Hypothalamus (tissue), 51 donors: ENCODE results near the gene WSCD1.

Experiments used
- DNase-seq, 51 donors: peaks; one replicate each; lab custom pipeline; 2025; lab: John Stamatoyannopoulos, UW

The WSCD1 gene

DNA sequence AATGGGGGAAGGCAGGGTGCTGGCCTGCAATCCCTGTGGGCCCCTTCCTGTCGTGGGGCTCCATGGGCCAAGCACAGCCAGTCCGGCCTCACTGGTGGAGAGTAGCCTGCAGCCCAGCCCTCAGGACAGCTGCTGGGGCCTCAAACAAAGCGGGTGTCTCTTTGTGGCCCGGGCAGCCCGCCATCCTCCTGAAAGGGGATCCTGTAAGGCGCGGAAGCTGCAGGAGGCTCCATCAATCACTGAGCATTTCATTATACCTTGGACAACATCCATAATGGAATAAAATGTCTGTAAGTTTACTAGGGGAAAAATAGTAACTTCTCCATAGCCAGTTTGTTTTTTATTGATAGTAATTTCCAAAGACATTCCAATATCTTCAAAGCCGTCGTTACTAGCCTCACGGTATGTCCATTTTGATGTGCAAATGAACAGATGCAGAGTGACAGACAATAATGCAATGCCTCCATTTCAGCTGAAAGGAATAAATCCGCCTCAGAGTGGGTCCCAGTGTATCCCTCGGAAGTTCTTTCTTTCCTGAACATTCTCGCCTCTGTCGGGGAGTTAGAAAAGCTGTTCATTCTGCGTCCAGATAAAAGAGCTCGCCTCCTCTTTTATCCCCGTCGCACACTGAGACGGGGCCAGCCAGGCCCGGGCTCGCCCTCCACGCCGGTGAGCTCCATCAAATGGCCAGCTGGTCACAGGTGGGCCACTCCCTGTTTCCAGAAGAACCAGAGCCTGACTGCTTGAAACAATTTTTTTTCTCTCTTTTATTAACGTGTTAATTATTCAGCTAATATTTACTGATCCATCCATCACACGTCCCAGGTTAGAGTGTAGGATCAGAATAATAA lies 14.4 kb downstream of the WSCD1 start:
- DNase-seq, result peak in 49 of 51 donors; percentile 7 to 97 (median 78)

DNA sequence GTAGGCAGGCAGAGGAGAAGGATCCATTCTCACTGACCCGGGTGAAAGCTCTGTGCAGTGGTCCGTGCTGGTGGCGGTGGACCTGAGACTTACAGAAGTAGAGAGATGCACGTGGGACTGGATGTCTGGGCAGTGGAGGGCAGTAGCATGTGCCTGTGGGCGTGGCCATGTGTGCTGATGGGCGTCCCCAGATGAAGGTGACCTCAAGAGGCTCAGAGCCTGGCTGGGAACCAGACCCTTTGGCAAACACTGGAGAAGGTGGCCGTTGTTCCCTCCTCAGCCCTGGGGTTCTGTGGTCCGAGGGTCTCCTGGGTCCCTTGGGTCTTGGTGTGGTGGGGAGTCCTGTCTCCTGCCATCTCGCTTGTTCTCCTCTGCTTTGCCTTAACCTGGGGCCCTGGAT lies 15.6 kb downstream of the WSCD1 start:
- DNase-seq, result peak in 1 of 51 donors; percentile 16

DNA sequence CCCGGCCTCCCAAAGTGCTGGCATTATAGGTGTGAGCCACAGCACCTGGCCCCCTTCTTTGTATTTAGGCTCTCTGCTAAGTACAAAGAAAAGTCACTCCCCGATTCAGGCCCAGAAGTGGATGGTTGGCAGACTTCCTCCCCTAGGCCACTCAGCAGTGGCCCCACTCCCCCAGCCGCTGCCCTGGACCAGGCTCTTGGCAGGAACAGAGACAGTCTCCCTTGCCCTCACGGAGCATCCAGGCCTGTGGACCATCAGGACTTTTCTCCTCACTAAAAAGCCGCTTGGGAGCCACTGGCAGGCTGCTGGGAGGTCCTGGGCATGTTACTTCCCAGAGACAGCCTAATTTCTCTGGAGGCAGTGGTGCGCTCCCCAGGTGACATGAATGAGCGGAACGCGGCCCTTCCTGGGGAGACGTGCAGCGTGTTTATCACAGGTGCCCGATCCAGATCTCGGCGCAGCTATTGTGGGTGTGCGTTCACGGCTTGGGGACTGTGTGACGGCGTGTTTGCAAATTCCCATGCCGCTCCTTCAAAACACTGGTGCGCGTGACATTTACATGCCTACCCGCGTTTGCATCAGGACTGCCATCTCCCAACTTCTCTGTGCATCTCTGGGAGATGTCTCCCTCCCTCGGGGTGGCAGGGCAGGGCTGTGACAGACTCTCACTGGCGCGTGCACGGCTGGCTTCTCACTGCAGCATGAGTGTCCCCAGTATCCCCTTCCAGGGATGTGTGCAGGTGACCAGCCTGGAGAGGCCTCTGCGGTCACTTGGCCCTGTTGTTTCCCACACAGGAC lies 16.6 kb downstream of the WSCD1 start:
- peak in 1 of 51 donors; percentile 23 for DNase-seq

DNA sequence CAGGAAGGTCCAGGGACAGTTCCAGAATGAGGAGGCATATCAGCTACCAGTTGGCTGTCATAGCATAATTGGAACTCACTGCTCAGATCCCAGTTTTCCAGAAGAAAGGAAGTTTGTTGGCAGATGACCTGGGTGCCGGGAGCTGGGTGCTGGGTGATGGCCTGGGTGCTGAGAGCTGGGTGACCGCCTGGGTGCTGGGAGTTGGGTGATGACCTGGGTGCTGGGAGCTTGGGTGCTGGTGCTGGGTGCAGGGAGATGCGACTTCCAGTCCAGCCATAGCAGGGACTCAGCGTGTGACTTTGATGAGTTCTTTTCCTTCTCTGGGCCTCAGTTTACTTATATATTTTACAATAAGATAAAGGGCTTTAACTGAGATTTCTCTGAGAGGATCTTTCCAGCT lies 18.0 kb downstream of the WSCD1 start:
- DNase-seq, result no peak

DNA sequence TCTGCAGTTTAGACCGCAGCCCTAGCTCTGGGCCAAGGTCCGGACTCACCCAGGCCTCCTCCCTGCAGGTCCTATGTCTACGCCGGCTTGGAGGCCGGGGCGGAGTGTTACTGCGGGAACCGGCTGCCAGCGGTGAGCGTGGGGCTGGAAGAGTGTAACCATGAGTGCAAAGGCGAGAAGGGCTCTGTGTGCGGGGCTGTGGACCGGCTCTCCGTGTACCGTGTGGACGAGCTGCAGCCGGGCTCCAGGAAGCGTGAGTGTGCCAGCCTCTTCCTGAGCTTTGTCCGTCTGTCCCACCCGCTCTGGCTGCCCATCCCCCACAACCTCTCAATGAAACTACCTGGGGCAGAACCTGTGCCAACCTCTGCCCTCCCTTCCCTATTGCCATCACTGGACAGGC lies 20.1 kb downstream of the WSCD1 start:
- DNase-seq, result no peak

DNA sequence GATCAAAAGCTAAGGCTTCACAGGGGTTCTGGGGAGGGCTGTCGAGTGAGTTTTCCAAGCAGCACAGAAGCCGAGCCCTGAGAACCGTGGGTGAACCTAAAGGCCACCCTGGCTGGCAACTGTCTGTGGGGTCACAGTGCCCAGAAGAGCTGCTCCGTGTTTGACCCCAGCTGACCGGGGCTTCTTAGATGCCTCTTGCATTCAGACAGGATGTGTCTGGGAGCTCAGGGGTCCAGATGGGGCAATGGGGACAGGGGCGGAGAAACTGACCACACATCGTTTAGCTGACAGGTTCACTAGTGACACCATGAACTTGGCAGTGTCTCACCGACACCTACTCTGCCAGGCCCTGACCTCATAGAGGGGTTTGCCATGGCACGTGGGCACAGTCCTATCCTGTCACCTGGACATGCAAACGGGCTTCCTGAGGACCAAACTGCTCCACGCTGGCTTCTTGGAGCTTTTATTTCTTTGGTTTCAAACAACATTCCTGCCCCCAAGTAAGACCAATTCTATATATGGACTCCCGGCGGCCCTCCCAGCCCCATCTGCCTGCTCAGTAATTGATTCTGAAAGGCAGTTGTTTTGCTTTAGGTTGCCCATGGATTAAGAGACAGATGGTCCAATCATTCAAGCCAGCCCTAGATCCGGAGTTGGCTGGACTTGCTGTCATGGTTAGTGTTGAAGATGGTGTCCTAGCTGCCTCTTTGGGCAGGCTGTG lies 22.2 kb downstream of the WSCD1 start:
- DNase-seq, result no peak

DNA sequence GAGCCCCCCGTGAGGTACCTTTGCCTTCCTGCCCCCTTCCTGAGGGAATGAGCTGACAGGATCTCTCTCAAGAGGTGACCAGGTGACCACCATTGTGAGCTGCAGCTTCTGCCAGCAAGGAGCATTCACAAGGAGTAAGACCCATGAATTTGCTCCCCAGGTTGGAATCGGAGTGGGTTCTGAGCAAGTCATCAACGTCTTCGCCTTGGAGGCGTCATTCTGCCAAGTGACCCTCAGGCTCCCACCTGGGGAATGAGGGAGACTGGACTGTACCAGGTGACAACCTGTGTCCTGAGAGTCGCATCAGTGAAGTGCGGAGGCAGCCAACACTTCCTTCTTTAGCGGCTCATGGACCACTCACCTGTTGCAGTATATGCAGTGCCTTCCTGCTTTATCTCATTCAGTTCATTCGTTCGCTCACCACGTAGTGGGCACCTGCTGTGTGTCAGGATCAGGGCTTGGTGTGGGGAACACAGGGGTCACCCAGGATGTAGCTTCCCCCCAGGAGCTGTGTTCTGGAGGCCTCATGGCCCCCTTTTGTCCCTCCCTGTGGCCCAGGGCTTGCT lies 22.8 kb downstream of the WSCD1 start:
- DNase-seq, result no peak

DNA sequence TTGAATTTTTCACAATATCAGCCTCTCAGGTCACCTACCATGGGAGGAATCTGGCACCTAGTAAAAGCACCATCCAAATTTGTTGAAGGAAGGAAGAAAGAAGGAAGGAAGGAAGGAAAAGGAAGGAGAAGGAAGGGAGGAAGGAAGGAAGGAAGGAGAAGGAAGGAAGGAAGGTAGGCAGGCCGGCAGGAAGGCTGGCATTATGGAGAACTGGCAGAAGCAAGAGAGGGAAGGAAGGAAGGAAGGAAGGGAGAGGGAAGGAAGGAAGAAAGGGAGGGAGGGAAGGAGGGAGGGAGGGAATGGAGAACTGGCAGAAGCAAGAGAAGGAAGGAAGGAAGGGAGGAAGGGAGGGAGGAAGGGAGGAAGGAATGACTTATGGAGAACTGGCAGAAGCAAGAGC lies 24.3 kb downstream of the WSCD1 start:
- no peak for DNase-seq

DNA sequence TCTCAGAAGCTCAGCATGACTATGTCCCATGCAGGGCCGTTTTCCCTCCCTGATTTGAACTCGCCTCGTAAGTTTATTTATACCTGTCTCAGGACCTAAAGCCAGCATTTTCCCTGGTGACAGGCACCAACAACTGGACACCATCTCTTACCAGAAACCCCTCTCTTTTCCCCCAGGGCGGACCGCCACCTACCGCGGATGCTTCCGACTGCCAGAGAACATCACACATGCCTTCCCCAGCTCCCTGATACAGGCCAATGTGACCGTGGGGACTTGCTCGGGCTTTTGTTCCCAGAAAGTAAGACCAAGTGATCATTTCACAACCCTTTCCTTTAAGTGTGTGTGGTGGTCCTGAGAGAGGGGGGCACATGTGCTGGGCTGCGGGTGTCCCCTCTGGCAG lies 24.7 kb downstream of the WSCD1 start:
- DNase-seq, result no peak

DNA sequence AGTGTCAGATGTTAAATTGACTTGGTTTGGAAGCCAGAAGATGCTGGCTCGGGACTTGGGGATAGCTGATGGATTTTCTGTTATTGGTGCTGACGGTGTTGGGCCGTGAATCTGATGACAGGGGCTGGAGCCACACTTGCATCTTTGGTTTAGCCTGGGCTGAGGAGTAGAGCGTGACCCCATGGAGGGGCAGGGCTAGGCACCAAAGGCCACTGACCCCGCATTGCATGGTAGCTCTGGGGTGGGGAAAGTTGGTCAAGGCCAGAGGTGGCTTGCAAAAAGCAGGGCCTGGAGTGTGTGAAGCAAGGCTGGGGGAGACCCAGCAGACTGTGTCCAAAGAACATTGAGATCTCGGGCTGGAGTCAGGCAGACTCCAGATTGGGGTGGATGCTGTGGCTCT lies 25.3 kb downstream of the WSCD1 start:
- DNase-seq, result no peak

DNA sequence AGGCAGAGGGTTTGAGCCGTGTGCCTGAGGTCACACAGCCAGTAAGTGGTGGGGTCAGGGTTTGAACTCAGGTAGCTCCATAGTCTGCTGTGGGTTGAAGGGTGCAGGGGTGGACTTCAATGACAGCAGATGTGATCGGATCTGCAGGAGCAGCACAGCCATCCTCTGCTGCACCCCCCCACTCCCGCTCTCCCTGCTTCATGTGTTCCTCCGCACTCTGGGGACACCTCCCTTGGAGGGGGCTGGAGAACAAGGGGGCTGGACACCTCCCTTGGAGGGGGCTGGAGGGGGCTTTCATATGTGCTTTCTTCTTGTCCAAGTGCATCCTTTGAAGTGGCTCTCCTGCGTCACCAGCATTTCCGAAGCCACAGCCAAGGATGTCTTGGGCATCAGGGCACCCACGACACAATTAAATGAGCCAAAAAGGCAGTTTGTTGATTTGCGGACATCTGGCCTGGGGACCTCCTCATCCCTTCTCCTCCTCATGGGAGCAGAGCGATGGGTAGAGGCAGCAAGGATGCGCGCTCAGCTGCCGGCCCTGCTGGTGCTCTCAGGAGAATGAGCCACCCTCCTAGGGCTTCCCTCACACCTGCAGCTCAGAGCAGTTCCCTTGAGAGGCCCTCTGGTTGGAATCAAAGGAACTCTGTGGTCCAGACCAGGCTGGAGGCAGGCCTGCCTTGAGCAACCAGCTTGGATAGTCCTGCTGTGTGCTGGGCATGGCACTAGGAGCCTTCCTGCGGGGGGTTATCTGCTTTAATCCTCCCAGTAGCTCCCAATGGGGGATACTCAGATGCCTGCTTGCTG lies 26.2 kb downstream of the WSCD1 start:
- no peak for DNase-seq

DNA sequence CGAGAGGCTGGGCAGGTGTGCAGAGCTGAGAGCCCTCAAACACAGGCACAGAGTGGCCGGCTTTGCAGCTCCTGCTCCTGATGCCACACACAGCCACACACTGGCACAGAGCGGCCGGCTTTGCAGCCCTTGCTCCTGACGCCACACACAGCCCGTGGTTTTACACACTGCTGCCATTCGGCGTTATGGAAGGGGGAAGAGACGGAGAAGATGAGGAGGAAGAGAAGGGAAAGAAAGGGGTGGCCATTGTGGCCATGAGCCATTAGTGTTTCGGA lies 26.8 kb downstream of the WSCD1 start:
- DNase-seq, result peak in 2 of 51 donors; percentile 33

DNA sequence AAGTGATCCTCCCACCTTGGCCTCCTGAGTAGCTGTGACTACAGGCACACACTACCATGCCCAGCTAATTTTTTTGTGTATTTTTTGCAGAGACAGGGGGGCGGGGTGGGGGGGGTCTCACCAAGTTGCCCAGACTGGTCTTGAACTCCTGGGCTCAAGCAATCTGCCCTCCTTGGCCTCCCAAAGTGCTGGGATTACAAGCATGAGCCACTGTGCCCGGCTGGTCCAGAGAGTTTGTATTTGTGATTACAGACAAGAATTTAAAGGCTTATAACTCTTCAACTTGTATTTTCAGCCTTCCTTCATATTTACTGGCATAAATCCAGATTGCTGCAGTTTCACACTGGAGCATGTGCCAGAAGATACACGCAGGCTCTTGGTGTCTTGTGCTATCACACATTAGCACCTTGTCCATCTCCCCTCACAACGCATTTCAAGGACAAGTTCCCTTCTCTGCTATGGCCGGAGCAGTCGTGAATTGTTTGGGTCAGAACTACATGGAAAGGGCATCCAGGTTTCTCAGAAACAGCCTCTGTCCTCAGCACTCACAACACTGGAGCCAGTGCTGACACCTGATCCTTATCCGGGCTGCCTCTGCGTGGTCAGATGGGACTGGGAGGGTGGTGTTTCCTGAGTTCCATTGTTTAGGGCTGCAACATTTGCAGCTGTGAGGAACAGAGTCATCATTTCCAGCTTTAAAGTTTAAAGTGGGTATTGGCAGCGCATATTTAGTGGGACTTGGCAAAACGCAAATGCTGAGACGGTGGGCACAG lies 28.1 kb downstream of the WSCD1 start:
- no peak for DNase-seq

DNA sequence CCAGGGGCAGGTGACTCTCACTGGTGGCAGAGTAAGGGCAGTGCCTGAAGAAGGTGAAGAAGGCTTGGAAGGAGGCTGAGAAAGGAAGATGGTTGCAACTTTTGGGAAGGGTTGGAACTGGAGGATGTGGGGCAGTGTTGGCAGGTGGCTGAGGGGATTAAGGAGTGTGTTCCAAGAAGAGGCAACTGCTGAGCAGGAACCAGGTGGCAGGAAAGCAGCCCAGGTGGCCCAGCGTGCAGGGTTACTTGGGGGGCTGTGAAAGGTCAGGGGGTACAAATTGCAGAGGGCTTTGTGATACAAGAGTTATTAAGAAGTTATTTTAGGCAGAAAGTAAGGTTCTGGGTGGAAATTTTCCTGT lies 28.6 kb downstream of the WSCD1 start:
- DNase-seq, result no peak

DNA sequence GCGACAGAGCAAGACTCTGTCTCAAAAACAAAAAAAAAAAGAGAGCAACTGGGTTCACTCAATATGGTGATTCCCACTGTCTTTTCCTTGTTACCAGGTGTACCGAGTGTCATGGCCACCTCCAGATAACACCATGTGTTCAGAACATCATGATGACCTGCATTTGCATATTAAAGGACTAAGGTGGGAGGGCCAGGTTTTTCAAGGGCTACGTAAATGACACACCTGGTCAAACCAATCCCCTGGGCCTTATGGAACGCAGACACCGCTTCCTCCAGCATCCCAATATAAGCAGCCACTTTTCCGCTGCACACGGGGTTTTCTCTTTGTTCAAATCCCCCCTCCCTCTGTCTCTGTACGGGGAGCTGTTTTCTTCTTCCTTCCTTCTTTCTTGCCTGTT lies 29.3 kb downstream of the WSCD1 start:
- DNase-seq, result no peak

DNA sequence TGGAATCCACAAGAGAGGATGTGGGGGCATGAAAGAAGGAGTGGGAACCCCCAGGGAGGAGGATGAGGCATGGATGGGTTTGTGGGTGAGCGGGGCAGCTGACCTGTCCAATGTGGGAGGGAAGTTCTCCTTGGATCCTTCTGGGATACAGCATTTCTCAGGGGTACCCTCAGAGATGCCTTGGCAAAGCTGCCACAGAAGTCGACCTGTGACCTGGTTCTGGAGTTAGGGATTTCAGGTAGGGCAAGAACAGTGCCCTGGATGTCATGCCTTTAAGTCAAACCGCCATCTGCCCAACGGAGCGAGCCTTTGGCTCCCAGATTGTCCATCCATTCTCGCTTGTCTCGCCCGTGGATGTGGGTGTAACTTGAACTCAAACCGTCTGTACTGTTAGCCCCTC lies 30.0 kb downstream of the WSCD1 start:
- no peak for DNase-seq

DNA sequence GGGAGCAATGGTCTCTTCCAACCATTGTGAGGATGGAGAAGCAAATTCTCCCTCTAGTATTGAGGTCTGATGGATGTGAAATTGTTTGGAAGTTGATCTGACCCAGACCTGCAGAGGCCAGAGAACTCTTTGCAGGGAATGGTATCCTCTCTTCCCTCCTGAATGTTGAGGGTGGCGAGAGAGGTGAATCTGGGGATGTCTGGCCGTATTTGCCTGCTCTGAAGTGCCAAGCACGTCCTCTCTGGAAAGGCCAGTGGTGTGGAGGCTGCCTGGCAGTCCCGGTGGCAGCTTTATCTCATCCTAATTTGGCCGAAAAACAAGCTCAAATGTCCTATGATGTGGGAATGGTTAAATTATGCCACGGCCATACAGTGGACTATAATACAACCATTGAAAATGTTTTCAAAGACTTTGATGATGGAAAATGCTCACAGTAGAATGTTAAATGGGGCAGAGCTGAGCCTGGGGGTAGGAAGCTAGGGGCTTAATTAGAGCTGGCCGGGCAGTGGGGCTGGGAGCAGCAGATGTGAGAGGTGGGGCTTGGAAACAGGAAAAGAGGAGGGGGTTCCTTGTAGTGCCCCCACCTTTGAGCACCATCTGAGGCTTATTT lies 30.8 kb downstream of the WSCD1 start:
- DNase-seq, result no peak

DNA sequence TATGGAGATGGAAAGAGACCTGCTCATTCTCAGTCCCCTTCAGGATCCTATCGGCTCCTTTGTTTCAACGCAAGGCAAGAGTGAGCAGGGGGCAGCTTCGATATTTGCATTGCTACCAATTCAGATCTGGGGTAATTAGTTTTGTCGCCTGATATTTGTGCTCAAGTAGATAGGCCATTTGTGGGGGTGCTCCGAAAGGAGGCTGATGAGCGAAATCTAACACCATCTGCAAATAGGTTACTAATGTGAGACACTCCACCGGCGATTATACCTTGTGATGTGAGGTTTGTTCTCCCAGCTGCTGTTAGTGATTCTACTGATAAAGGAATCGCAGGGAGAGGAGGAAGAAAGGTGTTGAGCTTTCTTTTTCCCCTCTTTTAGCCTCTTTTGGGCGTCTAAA lies 31.5 kb downstream of the WSCD1 start:
- no peak for DNase-seq

DNA sequence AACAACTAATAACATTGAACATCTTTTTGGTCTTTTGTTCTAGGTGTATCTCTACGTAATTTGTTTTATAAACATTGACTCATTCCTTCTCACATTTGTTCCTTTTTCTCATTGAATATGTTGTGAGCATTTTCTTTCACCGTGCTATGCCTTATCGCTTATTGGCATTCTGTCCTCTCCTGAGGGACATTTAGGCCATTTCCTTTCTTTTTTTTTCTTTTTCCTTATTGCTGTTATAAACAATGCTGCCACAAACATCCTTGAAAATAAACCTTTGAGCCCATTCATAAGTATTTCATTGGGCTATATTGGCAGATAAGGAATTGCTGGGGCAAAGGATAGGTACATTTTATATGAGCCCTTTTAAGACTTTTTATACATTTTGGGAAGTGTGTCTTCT lies 32.4 kb downstream of the WSCD1 start:
- no peak for DNase-seq
